ENCODE measurements around the gene SRP19. TPM values are rescaled to one million over a fixed set of nuclear protein-coding genes. Genes with fewer than 3 reads are reported as not detected.

Gene SRP19
- total RNA-seq, 1 donor from 2014 or later = 42.7 TPM

DNA sequence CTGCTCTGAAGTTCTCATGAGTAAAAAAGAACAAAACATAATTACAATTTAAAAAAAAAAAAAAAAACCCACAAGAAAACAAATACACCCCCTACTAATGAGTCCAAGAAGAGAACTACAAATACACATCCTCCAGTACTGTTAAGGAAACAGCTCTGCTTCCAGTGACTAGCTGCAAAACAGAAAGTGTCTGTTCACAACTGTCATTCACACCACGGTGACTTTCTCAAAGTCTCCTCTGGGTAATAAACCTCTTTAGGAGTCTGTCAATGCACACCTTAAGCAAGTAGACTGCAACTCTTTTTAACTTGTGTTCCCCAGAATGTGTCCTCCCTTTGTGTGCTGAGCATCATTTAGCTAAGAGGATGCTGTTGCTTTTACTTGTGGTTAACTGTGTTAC, 54.7 kb downstream of the SRP19 start:
- no peak for DNase-seq (ENCODE audit: low spot score)
- peaks cover 15% of the 10 kb centered on the region for H3K4me1 Mint-ChIP-seq (ENCODE audit: unreplicated experiment)
- TF ChIP-seq, protein P1, sequence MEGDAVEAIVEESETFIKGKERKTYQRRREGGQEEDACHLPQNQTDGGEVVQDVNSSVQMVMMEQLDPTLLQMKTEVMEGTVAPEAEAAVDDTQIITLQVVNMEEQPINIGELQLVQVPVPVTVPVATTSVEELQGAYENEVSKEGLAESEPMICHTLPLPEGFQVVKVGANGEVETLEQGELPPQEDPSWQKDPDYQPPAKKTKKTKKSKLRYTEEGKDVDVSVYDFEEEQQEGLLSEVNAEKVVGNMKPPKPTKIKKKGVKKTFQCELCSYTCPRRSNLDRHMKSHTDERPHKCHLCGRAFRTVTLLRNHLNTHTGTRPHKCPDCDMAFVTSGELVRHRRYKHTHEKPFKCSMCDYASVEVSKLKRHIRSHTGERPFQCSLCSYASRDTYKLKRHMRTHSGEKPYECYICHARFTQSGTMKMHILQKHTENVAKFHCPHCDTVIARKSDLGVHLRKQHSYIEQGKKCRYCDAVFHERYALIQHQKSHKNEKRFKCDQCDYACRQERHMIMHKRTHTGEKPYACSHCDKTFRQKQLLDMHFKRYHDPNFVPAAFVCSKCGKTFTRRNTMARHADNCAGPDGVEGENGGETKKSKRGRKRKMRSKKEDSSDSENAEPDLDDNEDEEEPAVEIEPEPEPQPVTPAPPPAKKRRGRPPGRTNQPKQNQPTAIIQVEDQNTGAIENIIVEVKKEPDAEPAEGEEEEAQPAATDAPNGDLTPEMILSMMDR (IDR thresholded peaks at IDR 0.05; ENCODE audit: unreplicated experiment) = no peak
- H3K36me3 Mint-ChIP-seq (ENCODE audit: low read depth, unreplicated experiment) = peaks cover 37% of the 10 kb centered on the region
- H3K9me3 Mint-ChIP-seq (ENCODE audit: unreplicated experiment) = no peaks in the 10 kb centered on the region
- H3K4me3 Mint-ChIP-seq (ENCODE audit: unreplicated experiment) = no peak overlapping the region
- no peak overlapping the region for H3K27ac Mint-ChIP-seq (ENCODE audit: unreplicated experiment)
- peaks cover 4% of the 10 kb centered on the region for H3K27me3 Mint-ChIP-seq (ENCODE audit: unreplicated experiment)

DNA sequence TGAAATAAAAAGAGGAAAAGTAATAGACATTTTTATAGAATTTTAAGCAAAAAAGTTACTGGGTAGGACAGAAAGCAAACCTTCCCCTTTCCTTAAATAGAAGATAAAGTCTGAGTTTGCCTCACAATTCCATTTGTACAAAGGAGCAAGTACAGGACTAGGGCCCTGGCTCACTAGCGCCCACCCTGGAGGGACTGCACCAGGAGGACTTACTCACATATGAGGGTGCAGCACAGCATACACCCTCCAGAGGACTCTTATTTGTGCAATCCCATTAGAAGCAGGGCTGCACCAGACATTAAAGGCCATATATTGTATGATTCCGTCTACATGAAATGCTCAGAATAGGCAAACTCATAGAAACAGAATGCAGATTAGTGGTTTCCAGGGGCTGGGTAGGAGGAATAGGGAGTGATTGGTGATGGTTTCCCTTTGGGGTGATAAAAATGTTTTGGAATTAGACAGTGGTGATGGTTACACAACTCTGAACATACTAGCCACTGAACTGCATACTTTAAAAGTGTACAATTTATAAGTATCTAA, 56.4 kb downstream of the SRP19 start:
- peak; percentile 10 for DNase-seq (ENCODE audit: low spot score)
- peaks cover 8% of the 10 kb centered on the region for H3K27me3 Mint-ChIP-seq (ENCODE audit: unreplicated experiment)
- no peaks in the 10 kb centered on the region for H3K9me3 Mint-ChIP-seq (ENCODE audit: unreplicated experiment)
- no peak overlapping the region for H3K4me3 Mint-ChIP-seq (ENCODE audit: unreplicated experiment)
- TF ChIP-seq, protein P1 (IDR thresholded peaks at IDR 0.05; ENCODE audit: unreplicated experiment) = no peak
- H3K27ac Mint-ChIP-seq (ENCODE audit: unreplicated experiment) = no peak overlapping the region
- peaks cover 39% of the 10 kb centered on the region for H3K36me3 Mint-ChIP-seq (ENCODE audit: low read depth, unreplicated experiment)
- H3K4me1 Mint-ChIP-seq (ENCODE audit: unreplicated experiment) = peaks cover 20% of the 10 kb centered on the region

DNA sequence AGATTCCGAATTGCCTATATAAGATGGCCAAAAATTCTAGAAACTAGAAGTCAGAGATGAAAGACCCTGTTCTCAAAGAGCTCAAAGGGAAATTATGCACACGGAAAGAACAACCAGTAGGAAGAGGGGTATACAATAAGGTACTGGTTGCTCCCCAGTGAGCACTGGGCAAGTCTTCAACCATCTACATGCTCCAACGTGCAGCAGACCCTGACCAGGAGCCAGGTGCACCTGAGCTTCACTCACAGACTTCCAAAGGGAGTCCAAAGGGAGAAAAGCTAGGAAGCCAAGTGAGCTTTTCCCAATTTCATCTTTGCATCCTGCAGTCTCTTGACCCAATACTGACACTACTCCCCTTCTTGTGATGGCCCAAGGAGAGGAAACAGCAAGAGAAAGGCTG, 57.0 kb downstream of the SRP19 start:
- Mint-ChIP-seq H3K4me3 (ENCODE audit: unreplicated experiment) (no peak overlapping the region), H3K27ac (ENCODE audit: unreplicated experiment) (no peak overlapping the region), H3K9me3 (ENCODE audit: unreplicated experiment) (no peaks in the 10 kb centered on the region)

DNA sequence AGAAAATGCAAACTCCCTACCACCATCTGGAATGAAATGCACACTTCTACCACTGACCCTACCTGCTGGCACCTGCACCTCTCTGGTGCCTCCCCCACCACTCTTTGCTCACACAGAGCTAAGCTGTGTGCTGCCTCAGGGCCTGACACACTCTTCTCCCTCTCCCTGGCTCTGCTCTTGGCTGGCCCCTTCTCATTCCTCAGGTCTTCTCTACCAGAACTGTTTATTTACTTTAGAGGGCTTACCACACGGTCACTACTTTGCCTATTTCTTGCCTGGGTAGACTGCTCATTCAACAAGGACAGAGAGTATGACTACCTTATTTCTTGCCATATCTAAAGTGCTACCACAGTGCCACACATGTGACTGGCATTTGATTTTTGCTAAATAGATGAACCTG, 57.6 kb downstream of the SRP19 start:
- H3K27me3 Mint-ChIP-seq (ENCODE audit: unreplicated experiment) = peaks cover 11% of the 10 kb centered on the region
- no peak for DNase-seq (ENCODE audit: low spot score)
- TF ChIP-seq, protein P1 (IDR thresholded peaks at IDR 0.05; ENCODE audit: unreplicated experiment) = no peak
- no peak overlapping the region for H3K27ac Mint-ChIP-seq (ENCODE audit: unreplicated experiment)
- peak overlapping the region; percentile 20 for H3K4me3 Mint-ChIP-seq (ENCODE audit: unreplicated experiment)
- H3K4me1 Mint-ChIP-seq (ENCODE audit: unreplicated experiment) = peaks cover 31% of the 10 kb centered on the region
- peaks cover 47% of the 10 kb centered on the region for H3K36me3 Mint-ChIP-seq (ENCODE audit: low read depth, unreplicated experiment)
- H3K9me3 Mint-ChIP-seq (ENCODE audit: unreplicated experiment) = no peaks in the 10 kb centered on the region

More for the DNA sequence above, 57.0 kb downstream of the SRP19 start:
- DNase-seq (ENCODE audit: low spot score) = no peak
- H3K36me3 Mint-ChIP-seq (ENCODE audit: low read depth, unreplicated experiment) = peaks cover 45% of the 10 kb centered on the region
- H3K4me1 Mint-ChIP-seq (ENCODE audit: unreplicated experiment) = peaks cover 26% of the 10 kb centered on the region
- TF ChIP-seq, protein P1 (IDR thresholded peaks at IDR 0.05; ENCODE audit: unreplicated experiment) = no peak
- H3K27me3 Mint-ChIP-seq (ENCODE audit: unreplicated experiment) = peaks cover 11% of the 10 kb centered on the region

Other genes with a start within 250 kb of the SRP19 start
- 66.5 TPM for gene APC, start 123.4 kb upstream of the SRP19 start, total RNA-seq (ENCODE audit: unreplicated experiment)
- 62.7 TPM for gene REEP5, start 60.9 kb downstream of the SRP19 start, total RNA-seq (ENCODE audit: unreplicated experiment)
- 75.6 TPM for gene DCP2, start 115.5 kb downstream of the SRP19 start, total RNA-seq (ENCODE audit: unreplicated experiment)

All from endothelial cell (in vitro differentiated cells).